Skin of body (tissue), 2 donors: ENCODE results near the gene MAGI3. TPM values are rescaled to one million over a fixed set of nuclear protein-coding genes. Genes with fewer than 3 reads are reported as not detected.

Source experiments
- DNase-seq: peaks from one replicate; lab custom pipeline; 2025; lab: John Stamatoyannopoulos, UW
- total RNA-seq: library from RNA; depleted of rRNA; stranded (reverse); fragments of >200 nt; gene quantifications from one replicate; pipeline ENCODE4 v1.2.3, GENCODE V29; 2014

MAGI3 gene
- 14.4 TPM for total RNA-seq

DNA sequence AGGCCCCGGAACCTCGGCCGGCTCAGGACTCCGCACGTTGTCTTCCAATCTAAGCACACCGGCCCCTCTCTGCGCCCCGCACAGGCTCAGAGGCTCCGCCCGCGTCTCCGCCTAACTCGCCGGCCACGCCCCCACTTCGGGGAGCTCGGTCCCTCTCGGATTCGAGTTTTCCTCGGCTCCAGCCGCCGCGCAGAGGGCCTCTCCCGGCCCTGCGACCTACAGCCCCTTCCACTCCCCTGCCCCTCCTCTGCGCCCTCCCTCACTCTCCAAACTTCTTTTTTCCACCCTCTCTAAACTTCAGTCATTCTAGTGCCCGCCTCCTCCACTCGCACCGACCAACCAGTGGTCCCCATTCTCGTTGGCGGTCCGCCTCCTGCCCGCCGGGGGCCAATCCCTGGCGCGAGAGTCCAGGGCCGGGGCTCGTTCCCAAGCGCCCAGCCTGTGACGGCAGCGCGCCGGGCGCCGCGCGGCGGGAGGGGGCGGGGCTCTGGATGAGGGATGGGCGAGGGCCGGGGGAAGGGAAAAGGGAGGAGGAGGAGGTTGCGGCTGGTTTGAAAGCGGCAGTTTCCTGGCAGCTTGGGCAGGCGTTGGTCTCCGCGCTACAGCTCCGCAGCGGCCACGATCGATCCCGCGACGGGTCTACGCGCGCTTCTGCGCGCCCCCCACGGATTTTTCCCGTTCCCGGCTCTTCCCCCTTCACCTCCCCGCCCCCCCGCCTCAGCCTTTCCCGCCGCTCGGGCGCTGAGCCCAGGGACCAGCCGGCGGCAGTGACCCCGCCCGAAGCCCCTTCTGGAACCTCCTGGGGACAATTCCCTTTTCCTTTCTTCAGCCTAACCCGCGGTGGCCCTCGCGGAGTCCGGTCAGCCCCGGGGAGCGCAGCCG is at the start of gene MAGI3:
Gene MAGI3, plus strand, starts transcription at position 563 of the 882 bp plus-strand sequence. CDS start 519 bp downstream, outside the sequence.
- peak; percentile 98 for DNase-seq

DNA sequence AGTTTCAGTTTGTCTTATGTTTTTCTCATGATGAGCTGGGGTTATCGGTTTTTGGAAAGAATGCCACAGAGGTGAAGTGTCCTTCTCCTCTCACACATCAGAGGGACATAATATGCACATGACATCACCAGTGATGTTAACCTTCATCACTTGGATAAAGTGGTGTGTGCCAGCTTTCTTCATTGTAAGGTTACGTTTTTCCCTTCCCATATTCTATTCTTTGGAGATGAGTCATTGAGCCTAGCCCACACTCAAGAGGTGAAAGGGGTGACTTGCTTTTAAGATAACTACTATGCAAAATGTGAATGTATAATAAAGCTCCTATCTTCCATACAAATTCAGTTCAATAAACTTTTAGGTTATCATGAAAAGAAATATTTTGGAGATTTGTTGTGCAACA is 36.7 kb upstream of the MAGI3 start:
- DNase-seq = no peak

GRCh38 chr1:113363935-113364334 is 26.4 kb upstream of the MAGI3 start:
- DNase-seq = no peak

DNA sequence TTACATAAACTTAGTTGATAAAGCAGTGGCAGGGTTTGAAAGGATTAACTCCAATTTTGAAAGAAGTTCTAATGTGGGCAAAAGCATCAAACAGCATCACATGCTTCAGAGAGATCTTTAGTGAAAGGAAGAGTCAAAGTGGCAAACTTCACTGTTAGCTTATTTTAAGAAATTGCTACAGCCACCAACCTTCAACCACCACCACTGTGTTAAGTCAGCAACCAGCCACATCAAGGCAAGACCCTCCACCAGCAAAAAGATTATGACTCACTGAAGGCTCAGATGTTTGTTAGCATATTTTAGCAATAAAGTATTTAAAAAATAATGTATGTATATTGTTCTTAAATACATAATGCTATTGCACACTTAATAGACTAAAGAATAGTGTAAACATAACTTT is 21.3 kb upstream of the MAGI3 start:
- no peak for DNase-seq

DNA sequence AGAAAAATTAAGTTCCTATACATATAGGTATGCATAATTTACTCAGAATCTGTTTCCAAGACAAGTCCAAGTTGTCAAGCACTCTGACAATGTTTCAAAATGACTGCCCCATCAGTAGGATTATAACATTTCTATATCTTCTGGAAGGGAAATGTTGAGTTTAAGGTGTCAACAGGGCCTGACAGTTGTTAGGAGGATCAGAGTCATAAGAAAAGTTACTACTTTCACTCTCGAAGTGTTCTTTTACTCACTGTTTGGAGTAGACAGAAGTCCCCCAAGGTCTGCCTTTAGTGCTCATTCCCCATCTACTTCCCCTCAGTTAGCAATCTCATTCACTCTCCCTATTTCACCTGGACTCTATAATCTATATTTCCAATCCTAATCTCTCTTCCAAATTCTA is 20.6 kb upstream of the MAGI3 start:
- DNase-seq = no peak

GRCh38 chr1:113370868-113371267 is 19.4 kb upstream of the MAGI3 start:
- no peak for DNase-seq

DNA sequence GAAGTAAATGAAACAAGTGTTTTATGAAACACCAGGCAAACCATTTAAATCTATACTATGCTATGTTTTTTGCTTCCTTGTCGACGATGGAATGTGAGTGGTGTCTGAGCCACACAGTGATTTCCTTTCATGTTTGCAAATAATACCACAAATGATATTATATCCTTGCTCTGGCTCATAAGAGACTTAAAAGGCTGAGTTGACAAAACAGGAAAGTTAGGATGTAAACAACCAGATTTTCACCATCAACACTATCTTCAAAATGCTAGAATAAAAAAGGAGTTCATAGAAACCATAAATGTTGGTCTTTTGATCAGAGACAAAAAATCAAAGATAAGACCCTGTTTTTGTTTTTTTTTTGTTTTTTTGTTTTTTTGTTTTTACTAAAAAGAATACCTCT is 17.8 kb upstream of the MAGI3 start:
- no peak for DNase-seq

GRCh38 chr1:113373644-113374043 is 16.7 kb upstream of the MAGI3 start:
- no peak for DNase-seq

DNA sequence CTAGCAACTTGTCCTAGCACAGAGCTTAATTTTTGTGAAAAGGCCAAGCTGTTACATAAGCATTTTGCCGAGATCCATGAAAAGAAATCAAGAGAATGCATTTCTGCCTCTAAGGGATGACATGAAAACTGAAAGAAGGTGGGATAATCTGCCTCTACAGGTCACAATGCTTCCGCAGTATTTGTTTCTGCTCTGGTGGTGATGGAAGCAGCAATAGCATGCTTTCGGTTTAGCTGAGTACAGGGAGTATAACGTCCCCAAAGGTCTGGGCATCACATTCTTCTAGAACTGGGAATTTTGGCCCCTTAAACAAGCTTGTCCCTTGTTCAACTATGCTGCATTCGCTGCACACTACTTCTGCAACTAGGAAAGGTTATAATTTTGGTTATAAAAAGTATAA is 14.4 kb upstream of the MAGI3 start:
- no peak for DNase-seq

DNA sequence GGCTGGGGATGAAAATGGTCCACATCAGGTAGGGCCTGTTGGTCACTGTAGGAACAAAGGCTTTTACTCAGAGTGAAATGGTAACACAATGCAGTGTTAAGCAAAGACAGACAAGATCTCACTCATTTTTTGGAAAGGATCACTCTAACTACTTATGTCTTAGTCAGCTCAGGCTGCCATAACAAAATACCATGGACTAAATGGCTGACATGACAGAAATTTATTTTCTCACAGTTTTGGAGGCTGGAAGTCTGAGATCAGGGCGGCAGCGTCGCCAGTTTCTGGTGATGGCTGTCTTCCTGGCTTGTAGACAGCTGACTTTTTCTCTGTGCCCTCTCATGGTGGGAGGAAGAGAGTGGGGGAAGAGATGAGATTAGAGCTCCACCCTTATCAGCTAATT is 10.2 kb upstream of the MAGI3 start:
- no peak for DNase-seq

DNA sequence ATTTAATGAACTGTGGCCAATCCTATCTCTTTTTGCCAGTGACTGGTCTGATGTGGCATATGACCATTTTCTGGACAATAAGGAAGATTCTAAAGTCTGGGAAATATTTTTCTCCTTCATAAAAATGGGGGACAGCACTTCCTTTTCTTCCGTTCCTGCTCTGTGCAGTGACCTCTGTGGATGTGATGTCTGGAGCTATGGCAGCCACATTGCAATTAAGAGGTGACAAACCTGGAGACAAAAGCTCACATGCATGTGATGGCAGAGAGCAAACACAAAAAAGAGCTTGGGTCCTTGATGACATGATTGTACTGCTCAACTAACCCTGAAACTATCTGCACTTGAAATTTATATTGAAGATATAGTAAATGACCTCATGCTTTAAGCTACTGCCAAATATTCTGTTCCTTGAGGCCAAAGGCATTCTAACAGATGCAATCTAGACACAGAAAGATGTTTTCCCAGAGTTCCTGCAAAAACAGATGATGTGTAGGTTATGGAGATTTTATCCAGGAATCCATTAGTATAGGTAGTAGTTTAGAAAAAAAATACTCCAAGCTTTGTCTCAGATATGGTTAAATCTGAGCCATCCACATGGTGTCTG is 2.2 kb upstream of the MAGI3 start:
- no peak for DNase-seq

GRCh38 chr1:113388621-113389358 is 1.5 kb upstream of the MAGI3 start:
- no peak for DNase-seq

GRCh38 chr1:113389359-113389952 is 859 bp upstream of the MAGI3 start:
- DNase-seq = no peak

DNA sequence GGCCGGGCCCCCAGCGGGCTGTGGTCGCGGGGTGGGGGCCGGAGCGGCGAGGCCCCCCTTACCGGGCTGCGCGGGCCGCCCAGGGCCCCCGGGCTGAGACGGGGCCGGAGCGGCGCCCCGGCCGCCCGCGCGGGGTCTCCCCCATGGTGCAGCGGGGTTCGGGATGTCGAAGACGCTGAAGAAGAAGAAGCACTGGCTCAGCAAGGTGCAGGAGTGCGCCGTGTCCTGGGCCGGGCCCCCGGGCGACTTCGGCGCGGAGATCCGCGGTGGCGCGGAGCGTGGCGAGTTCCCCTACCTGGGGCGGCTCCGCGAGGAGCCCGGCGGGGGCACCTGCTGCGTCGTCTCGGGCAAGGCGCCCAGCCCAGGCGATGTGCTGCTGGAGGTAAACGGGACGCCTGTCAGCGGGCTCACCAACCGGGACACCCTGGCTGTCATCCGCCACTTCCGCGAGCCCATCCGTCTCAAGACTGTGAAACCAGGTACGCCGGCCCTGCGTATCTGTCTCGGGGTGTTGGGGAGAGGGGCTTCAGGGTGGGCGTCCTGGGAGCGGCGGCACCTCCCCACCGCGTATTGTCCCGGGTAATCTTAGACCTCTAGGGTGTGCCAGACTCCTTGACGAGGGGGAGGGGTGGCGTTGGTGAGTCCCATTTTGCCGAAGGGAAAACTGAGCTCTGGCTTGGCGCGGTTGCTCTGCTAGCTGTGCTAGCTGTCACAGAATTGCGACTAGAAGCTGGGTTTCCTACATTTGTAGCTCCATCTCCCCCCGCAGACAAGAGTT is 745 bp downstream of the MAGI3 start:
- DNase-seq = no peak

DNA sequence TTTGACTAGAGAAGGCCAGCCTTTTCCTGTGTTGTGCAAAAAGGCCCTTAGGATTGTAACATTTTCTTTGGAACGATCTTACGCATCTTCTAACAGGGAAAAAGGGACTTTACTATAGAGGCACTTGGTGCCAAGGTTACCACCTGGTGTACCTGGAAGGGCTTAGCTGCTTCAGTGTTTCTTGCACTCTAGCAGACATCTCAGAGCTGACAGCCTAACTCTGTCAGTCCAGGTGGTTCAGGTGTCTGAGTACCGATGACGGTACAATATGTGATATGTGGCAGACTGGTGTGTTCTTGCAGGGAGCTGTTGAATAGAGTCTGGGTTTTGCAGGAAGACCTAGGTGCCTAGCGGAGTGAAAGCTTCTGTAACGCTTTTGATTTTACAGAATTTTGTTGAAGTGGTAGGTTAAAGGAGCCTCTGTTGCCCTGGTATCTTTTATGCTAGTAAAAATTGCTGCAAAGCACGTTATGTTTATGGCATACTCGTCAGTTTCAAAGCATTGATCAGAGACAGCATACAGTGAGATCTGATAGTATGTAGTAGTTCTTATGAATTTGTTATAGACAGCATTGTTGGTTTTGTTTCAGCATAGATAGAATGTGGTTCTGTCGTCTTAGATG is 1.4 kb downstream of the MAGI3 start:
- DNase-seq = peak; percentile 17

- no peak for DNase-seq
Measured at GRCh38 chr1:113392541-113393128, 2.3 kb downstream of the MAGI3 start.

- no peak for DNase-seq
Measured at GRCh38 chr1:113394043-113394862, 3.9 kb downstream of the MAGI3 start.

DNA sequence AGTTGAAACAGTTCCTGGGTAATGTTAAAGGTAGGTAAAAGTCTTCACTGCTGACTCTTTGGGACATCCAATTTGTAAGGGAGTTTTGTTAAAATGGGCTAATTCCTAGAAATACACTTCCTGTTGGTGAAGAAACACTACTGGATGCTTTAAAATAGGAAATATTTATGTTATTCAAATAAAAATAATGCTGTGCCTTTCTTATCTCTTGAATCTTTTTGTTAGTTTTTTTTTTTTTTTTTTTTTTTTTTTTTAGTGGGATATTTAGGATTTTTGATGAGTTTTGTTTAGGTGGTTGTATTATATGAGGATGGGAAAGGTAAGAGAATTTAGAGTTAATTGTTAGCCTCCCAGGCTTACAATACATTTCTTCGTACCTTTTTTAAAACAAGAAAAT is 4.5 kb downstream of the MAGI3 start:
- no peak for DNase-seq

DNA sequence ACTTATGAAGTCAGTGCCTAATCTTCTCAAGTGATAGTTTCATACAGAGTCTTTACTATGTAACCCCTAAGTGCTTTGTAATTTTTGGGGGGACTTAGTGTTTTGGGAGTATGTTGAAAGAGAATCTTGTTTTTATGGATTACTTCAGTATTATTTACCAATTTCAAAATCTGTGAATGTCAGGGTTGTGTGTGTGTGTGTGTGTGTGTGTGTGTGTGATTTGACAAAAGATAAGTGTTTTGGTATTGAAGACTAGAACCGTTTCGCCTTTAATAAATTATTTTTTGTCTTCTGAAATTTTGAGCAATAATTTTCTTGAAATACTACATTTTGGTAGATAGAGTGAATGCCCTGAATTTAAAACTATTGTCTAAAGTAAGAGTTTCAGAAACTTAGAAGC is 5.8 kb downstream of the MAGI3 start:
- no peak for DNase-seq
